NT2/D1 (cell line): ENCODE results near the gene KRTAP4-7.
"Not testable (repeated sequence)": the region's sequence is repeated elsewhere in the genome, so short reads cannot be mapped to it uniquely, and the experiment has no call there.

ENCODE experiments used
- SUZ12 ChIP-seq: IDR thresholded peaks from 2 replicates; pipeline ENCODE4 v1.6.1; 2011; ENCODE audit not compliant: insufficient read length, insufficient read depth; ENCODE audit errors: extremely low read depth
- YY1 ChIP-seq: IDR thresholded peaks from 2 replicates; pipeline ENCODE4 v1.6.1; 2011; ENCODE audit not compliant: insufficient read length, insufficient read depth
- ZNF274 ChIP-seq: IDR thresholded peaks from 2 replicates; pipeline ENCODE4 v1.6.1; 2011; ENCODE audit warnings: mild to moderate bottlenecking, low read depth, low read length

GRCh38 chr17:41054556-41054955, 29.4 kb upstream of the KRTAP4-7 start:
- TF ChIP-seq YY1, ZNF274, SUZ12: not testable (repeated sequence)
